Measurements from ENCODE around the gene GSX2. TPM values are rescaled to one million over a fixed set of nuclear protein-coding genes. Genes with fewer than 3 reads are reported as not detected.
"Not testable (repeated sequence)": the region's sequence is repeated elsewhere in the genome, so short reads cannot be mapped to it uniquely, and the experiment has no call there.

GSX2 gene
- total RNA-seq, 2 donors from 2014 or later, result not detected

DNA sequence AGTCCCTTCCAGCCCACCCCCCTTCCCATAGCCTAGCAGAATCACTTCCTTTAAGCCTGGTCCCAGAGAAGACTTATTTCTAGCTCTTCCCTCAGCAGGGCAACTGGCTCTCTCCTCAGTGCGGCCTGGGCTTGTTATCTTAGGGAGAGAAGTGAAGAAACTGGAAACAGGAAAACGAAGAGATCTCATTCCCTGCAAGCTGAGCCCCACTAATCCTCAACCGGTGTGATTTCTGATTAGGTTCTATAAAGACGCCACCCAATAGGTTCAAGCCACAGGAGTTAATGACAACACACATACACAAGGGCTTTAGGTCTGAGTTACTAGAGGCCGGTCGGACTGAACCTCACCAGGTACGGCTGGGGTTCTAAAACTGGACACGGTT, 3.2 kb downstream of the GSX2 start:
- Histone ChIP-seq H3K4me1 (ENCODE audit: control insufficient read depth in 1 of 2, low read depth in 2 of 2) (peaks cover 22 to 42% of the 10 kb centered on the region in 2 donors), H3K36me3 (no peaks in the 10 kb centered on the region), H3K9me3 (no peaks in the 10 kb centered on the region), H3K27ac (no peak overlapping the region), H3K27me3 (replicated peaks; ENCODE audit: insufficient read depth) (no peaks in the 10 kb centered on the region), H3K4me3 (peak overlapping the region; percentile 65)
- TF ChIP-seq, protein P1, sequence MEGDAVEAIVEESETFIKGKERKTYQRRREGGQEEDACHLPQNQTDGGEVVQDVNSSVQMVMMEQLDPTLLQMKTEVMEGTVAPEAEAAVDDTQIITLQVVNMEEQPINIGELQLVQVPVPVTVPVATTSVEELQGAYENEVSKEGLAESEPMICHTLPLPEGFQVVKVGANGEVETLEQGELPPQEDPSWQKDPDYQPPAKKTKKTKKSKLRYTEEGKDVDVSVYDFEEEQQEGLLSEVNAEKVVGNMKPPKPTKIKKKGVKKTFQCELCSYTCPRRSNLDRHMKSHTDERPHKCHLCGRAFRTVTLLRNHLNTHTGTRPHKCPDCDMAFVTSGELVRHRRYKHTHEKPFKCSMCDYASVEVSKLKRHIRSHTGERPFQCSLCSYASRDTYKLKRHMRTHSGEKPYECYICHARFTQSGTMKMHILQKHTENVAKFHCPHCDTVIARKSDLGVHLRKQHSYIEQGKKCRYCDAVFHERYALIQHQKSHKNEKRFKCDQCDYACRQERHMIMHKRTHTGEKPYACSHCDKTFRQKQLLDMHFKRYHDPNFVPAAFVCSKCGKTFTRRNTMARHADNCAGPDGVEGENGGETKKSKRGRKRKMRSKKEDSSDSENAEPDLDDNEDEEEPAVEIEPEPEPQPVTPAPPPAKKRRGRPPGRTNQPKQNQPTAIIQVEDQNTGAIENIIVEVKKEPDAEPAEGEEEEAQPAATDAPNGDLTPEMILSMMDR (IDR thresholded peaks at IDR 0.05), result no peak
- ATAC-seq (ENCODE audit: insufficient number of reproducible peaks, low FRiP score, low read depth) (no peak), DNase-seq (ENCODE audit: low spot score) (no peak)

DNA sequence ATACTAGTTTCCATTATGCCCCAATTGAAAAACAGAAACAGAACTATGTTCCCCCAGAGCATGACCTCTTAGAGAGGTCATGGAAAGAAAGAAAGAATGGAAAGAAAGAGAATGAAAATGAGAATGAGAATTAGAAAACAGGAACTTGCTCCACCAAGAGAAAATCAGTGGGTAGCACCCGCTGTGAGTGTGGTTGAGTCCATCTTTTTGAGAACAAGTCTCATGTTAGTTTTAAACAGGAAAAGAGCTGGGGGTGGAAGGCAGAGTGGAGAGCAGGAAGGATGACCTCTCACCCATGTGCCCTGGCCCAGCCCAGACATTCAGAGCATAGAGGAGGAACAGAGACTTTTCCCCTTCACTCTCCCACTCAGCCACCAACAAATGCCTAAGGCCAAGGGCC, 4.9 kb downstream of the GSX2 start:
- no peaks in the 10 kb centered on the region for H3K9me3 ChIP-seq
- TF ChIP-seq, protein P1 (IDR thresholded peaks at IDR 0.05), result no peak
- no peaks in the 10 kb centered on the region for H3K36me3 ChIP-seq
- H3K4me1 ChIP-seq (ENCODE audit: control insufficient read depth in 1 of 2, low read depth in 2 of 2), result peaks cover 18 to 41% of the 10 kb centered on the region in 2 donors
- no peak overlapping the region for H3K27ac ChIP-seq
- ATAC-seq (ENCODE audit: insufficient number of reproducible peaks, low FRiP score, low read depth) (no peak), DNase-seq (ENCODE audit: low spot score) (no peak)
- peaks cover 10% of the 10 kb centered on the region for H3K27me3 ChIP-seq (replicated peaks; ENCODE audit: insufficient read depth)
- no peak overlapping the region for H3K4me3 ChIP-seq

DNA sequence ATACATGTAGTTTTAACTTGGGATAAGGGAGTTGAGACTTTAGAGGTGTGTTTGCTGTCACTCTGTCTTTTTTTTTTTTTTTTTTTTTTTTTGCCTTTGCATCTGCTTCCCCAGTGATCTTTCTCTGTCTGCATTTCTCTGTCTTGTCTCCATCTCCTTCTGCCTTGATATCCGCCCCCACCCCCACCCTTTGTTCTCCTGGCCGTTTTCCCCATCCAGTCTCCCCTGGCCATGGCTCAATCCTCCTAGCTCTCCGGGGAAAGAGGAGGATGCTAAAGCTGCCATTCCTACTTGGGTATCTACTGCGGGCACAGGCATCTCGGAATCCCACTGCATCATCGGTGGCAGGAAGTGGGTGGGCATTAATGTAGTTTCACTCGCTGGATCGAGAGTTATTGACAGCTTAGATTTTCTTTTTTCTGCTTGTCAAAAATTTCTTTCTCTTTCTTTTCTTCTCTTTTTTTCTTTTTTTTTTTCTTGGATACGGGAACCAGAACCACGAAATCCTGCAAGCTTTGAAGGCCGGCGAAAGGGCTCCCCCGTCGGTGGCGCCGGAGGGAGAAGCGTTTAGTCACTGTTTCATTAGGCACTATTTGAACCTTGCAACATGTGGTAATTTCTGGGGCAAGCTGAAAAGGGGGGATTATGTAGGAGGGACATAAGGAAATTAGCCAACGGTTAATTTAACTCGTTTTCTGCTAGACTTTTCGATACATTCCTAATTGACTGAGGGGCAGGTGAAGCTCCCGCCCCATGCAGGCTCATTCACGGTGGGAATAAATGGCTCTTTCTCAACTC, 8.2 kb downstream of the GSX2 start:
- H3K4me1 ChIP-seq (ENCODE audit: control insufficient read depth in 1 of 2, low read depth in 2 of 2), result peaks cover 0 to 20% of the 10 kb centered on the region in 2 donors
- ATAC-seq (ENCODE audit: insufficient number of reproducible peaks, low FRiP score, low read depth), result no peak
- H3K9me3 ChIP-seq, result no peaks in the 10 kb centered on the region
- H3K36me3 ChIP-seq, result no peaks in the 10 kb centered on the region
- no peak overlapping the region for H3K27ac ChIP-seq
- H3K27me3 ChIP-seq (replicated peaks; ENCODE audit: insufficient read depth), result peaks cover 10% of the 10 kb centered on the region
- DNase-seq (ENCODE audit: low spot score), result no peak
- H3K4me3 ChIP-seq, result no peak overlapping the region
- TF ChIP-seq, protein P1 (IDR thresholded peaks at IDR 0.05), result no peak

GRCh38 chr4:54109241-54110018, 9.5 kb downstream of the GSX2 start:
- DNase-seq (ENCODE audit: low spot score), result no peak
- no peak overlapping the region for H3K27ac ChIP-seq
- H3K4me3 ChIP-seq, result peak overlapping the region; percentile 18
- no peaks in the 10 kb centered on the region for H3K36me3 ChIP-seq
- H3K9me3 ChIP-seq, result no peaks in the 10 kb centered on the region
- H3K27me3 ChIP-seq (replicated peaks; ENCODE audit: insufficient read depth), result peaks cover 10% of the 10 kb centered on the region
- TF ChIP-seq, protein P1 (IDR thresholded peaks at IDR 0.05), result no peak
- H3K4me1 ChIP-seq (ENCODE audit: control insufficient read depth in 1 of 2, low read depth in 2 of 2), result peaks cover 0 to 8% of the 10 kb centered on the region in 2 donors
- no peak for ATAC-seq (ENCODE audit: insufficient number of reproducible peaks, low FRiP score, low read depth)

- ATAC-seq (ENCODE audit: insufficient number of reproducible peaks, low FRiP score, low read depth) (no peak), DNase-seq (ENCODE audit: low spot score) (no peak)
- TF ChIP-seq, protein P1 (IDR thresholded peaks at IDR 0.05), result no peak
- H3K27me3 ChIP-seq (replicated peaks; ENCODE audit: insufficient read depth), result peaks cover 10% of the 10 kb centered on the region
- no peaks in the 10 kb centered on the region for H3K9me3 ChIP-seq
- peaks cover 0 to 8% of the 10 kb centered on the region in 2 donors for H3K4me1 ChIP-seq (ENCODE audit: control insufficient read depth in 1 of 2, low read depth in 2 of 2)
- H3K4me3 ChIP-seq, result peak overlapping the region; percentile 18
- no peaks in the 10 kb centered on the region for H3K36me3 ChIP-seq
- no peak overlapping the region for H3K27ac ChIP-seq
Measured at GRCh38 chr4:54110019-54110416, 10.1 kb downstream of the GSX2 start.

DNA sequence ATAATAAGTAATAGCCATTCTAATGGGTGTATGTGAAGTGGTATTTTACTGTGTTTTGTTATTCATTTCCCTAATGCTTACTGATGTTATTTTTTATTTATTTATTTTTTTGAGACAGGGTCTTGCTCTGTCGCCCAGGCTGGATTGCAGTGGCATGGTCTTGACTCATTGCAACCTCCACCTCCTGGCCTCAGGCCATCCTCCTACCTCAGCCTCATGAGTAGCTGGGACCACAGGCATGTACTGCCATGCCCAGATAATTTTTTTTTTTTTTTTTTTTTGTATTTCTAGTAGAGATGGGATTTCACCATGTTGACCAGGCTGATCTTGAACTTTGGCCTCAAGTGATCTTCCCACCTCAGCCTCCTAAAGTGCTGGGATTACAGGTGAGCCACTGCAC, 13.2 kb downstream of the GSX2 start:
- not testable (repeated sequence) for H3K27ac ChIP-seq; ATAC-seq (ENCODE audit: insufficient number of reproducible peaks, low FRiP score, low read depth); H3K36me3 ChIP-seq; H3K9me3 ChIP-seq; H3K4me1 ChIP-seq (ENCODE audit: control insufficient read depth in 1 of 2, low read depth in 2 of 2); H3K27me3 ChIP-seq (replicated peaks; ENCODE audit: insufficient read depth); H3K4me3 ChIP-seq; DNase-seq (ENCODE audit: low spot score)

DNA sequence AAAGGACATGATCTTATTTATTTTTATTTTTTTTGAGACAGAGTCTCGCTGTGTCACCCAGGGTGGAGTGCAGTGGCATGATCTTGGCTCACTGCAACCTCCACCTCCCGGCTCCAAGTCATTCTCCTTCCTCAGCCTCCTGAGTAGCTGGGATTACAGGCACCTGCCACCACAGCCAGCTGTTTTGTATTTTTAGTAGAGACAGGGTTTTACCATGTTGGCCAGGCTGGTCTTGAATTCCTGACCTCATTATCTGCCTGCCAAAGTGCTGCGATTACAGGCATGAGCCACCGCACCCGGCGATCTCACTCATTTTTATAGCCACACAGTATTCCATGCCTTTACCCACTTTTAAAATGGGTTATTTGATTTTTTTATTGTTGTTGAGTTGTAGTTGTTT, 16.3 kb downstream of the GSX2 start:
- DNase-seq (ENCODE audit: low spot score), result not testable (repeated sequence)

More for the DNA sequence above, 16.3 kb downstream of the GSX2 start:
- H3K27me3 ChIP-seq (replicated peaks; ENCODE audit: insufficient read depth); H3K27ac ChIP-seq; H3K4me3 ChIP-seq; H3K36me3 ChIP-seq; H3K4me1 ChIP-seq (ENCODE audit: control insufficient read depth in 1 of 2, low read depth in 2 of 2); H3K9me3 ChIP-seq; ATAC-seq (ENCODE audit: insufficient number of reproducible peaks, low FRiP score, low read depth): not testable (repeated sequence)
